Measurements from ENCODE around the gene MRC1. TPM values are rescaled to one million over a fixed set of nuclear protein-coding genes. Genes with fewer than 3 reads are reported as not detected.

Gene MRC1
- total RNA-seq, 4 donors from 2014 or later = 4.9 to 19.2 (median 8.6) TPM

GRCh38 chr10:17789396-17789795, 19.8 kb upstream of the MRC1 start:
- intact Hi-C loops (cut with DNase I; ENCODE audit: low total_unique reads) = no loop called here
- DNase-seq (ENCODE audit: low spot score in 2 of 2) = no peak
- 92 to 95% methylated on average over 7 of the region's 7 CpGs for WGBS, 2 donors

DNA sequence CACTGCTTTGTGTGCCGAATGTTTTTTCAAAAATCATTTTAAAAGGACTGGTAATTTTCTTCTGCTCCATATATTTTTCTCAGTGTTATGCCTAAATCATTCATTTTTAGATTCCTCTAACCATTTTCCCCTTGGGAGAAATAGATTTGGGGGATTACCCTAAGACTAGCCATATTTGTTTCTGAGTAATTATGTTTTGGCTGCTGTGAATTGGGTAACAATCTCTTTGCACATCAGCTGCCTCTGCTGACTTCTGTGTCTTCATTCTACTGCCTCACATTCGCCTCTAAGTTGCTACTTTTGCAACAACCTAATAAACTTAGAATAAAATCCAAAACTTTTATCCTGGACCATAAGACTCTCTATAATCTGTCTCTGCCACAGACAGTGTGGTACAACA, 18.5 kb upstream of the MRC1 start:
- DNase-seq (ENCODE audit: low spot score in 2 of 2) = no peak

More at GRCh38 chr10:17789396-17789795, 19.8 kb upstream of the MRC1 start:
- H3K4me3 ChIP-seq (ENCODE audit: low read depth, poor library complexity, severe bottlenecking) = no peak overlapping the region
- TF ChIP-seq POLR2A (IDR thresholded peaks at IDR 0.05) = no peak

GRCh38 chr10:17792991-17793390, 16.2 kb upstream of the MRC1 start:
- intact Hi-C loops (cut with DNase I; ENCODE audit: low total_unique reads) = no loop called here
- TF ChIP-seq POLR2A (IDR thresholded peaks at IDR 0.05) = no peak
- TF ChIP-seq, protein P1, sequence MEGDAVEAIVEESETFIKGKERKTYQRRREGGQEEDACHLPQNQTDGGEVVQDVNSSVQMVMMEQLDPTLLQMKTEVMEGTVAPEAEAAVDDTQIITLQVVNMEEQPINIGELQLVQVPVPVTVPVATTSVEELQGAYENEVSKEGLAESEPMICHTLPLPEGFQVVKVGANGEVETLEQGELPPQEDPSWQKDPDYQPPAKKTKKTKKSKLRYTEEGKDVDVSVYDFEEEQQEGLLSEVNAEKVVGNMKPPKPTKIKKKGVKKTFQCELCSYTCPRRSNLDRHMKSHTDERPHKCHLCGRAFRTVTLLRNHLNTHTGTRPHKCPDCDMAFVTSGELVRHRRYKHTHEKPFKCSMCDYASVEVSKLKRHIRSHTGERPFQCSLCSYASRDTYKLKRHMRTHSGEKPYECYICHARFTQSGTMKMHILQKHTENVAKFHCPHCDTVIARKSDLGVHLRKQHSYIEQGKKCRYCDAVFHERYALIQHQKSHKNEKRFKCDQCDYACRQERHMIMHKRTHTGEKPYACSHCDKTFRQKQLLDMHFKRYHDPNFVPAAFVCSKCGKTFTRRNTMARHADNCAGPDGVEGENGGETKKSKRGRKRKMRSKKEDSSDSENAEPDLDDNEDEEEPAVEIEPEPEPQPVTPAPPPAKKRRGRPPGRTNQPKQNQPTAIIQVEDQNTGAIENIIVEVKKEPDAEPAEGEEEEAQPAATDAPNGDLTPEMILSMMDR (IDR thresholded peaks at IDR 0.05) = no peak
- no peak for DNase-seq (ENCODE audit: low spot score in 2 of 2)
- H3K4me3 ChIP-seq (ENCODE audit: low read depth, poor library complexity, severe bottlenecking) = no peak overlapping the region

More for the DNA sequence above, 18.5 kb upstream of the MRC1 start:
- TF ChIP-seq, protein P1 (IDR thresholded peaks at IDR 0.05) = no peak
- intact Hi-C loops (cut with DNase I; ENCODE audit: low total_unique reads) = no loop called here
- H3K4me3 ChIP-seq (ENCODE audit: low read depth, poor library complexity, severe bottlenecking) = no peak overlapping the region
- WGBS, 2 donors = 80 to 86% methylated on average over 2 of the region's 2 CpGs

GRCh38 chr10:17793823-17794644, 15.1 kb upstream of the MRC1 start:
- no peak overlapping the region for H3K4me3 ChIP-seq (ENCODE audit: low read depth, poor library complexity, severe bottlenecking)
- no peak for DNase-seq (ENCODE audit: low spot score in 2 of 2)
- 82 to 90% methylated on average over 6 of the region's 6 CpGs for WGBS, 2 donors
- no peak for TF ChIP-seq POLR2A (IDR thresholded peaks at IDR 0.05)
- TF ChIP-seq, protein P1 (IDR thresholded peaks at IDR 0.05) = no peak
- intact Hi-C loops (cut with DNase I; ENCODE audit: low total_unique reads) = no loop called here

GRCh38 chr10:17795083-17795482, 14.1 kb upstream of the MRC1 start:
- H3K4me3 ChIP-seq (ENCODE audit: low read depth, poor library complexity, severe bottlenecking) = no peak overlapping the region
- TF ChIP-seq, protein P1 (IDR thresholded peaks at IDR 0.05) = no peak
- no peak for TF ChIP-seq POLR2A (IDR thresholded peaks at IDR 0.05)
- no peak for DNase-seq (ENCODE audit: low spot score in 2 of 2)
- WGBS, 2 donors = 83 to 89% methylated on average over 4 of the region's 4 CpGs
- intact Hi-C loops (cut with DNase I; ENCODE audit: low total_unique reads) = no loop called here

DNA sequence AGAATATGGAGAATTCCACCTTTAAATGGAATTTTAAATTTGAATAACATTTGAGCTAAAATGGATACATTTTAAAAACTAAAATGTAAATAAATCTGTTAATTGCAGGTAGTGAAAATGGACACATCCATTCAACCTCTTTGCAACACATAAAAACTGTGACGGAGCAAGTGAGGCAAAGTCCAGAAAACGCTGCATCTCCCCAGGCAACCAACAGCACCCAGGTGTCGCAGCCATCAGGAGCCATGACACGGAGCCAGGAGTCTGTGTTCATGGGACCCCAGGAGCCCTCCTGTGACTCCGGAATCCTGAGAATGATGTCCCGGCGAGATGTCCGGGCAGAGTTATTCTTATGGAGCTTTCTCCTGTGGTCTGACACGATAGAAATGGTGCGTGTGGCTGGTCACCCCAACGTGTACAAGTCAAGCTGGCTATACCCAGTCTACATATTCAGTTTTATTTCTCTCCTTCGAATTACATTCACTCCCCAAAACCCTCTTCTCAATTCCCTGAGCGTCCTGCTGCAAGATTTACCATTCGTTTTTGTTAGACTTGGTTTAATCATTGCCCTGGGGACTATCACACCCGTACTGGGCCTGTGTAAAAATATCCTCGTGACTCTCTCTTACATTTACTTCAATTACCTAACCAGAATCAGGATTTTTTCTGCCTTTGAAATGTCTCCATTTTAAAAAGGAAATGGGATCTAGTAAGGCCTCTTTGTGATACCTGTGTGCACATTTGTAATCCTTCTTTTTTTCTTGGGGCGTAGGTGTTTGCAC, 13.1 kb upstream of the MRC1 start:
- H3K4me3 ChIP-seq (ENCODE audit: low read depth, poor library complexity, severe bottlenecking) = no peak overlapping the region
- TF ChIP-seq, protein P1 (IDR thresholded peaks at IDR 0.05) = no peak
- TF ChIP-seq POLR2A (IDR thresholded peaks at IDR 0.05) = no peak
- intact Hi-C loops (cut with DNase I; ENCODE audit: low total_unique reads) = no loop called here
- 84 to 90% methylated on average over 17 of the region's 17 CpGs for WGBS, 2 donors
- no peak for DNase-seq (ENCODE audit: low spot score in 2 of 2)

Measured in lower leg skin (tissue), 4 donors.